Peyer's patch (tissue), 4 donors: ENCODE results near the gene PSD2.

Experiments used
- POLR2A ChIP-seq, 2 donors: fragments of 450-650 bp; IDR thresholded peaks; one replicate each; pipeline ENCODE4 v1.5.1; 2017; ENCODE audit warnings: antibody characterized with exemption in 2 of 2, mild to moderate bottlenecking in 2 of 2, moderate library complexity in 2 of 2
- TF ChIP-seq, protein P1 (sequence below), 6 experiments: fragments of 450-650 bp in 4 of 6; fragments of 200-600 bp in 2 of 6; sonication (generic) in 1 of 6; IDR thresholded peaks; one replicate each; pipeline ENCODE4 v1.5.1; 2017 to 2019; ENCODE audit warnings: antibody characterized with exemption in 6 of 6, mild to moderate bottlenecking in 3 of 6, moderate library complexity in 1 of 6

DNA sequence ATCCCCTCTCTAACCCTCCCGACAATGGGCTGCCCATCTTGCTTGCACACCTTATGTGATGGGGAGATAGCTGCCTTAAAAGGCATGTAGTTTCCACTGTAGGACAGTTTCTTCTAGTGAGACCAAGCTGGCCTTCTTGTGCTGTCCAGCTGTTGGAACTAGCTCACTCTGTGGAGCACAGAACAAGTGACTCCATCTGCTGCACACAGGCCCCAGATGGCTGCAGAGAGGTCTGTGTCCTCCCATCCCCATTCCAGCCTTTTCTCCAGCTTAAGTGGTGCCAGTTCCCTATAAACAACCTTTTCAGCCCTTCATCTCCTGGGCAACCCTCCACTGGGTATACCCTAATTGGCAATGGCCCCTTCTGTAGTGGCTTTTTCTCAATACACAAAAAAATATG, 18.7 kb upstream of the PSD2 start:
- TF ChIP-seq, protein P1, sequence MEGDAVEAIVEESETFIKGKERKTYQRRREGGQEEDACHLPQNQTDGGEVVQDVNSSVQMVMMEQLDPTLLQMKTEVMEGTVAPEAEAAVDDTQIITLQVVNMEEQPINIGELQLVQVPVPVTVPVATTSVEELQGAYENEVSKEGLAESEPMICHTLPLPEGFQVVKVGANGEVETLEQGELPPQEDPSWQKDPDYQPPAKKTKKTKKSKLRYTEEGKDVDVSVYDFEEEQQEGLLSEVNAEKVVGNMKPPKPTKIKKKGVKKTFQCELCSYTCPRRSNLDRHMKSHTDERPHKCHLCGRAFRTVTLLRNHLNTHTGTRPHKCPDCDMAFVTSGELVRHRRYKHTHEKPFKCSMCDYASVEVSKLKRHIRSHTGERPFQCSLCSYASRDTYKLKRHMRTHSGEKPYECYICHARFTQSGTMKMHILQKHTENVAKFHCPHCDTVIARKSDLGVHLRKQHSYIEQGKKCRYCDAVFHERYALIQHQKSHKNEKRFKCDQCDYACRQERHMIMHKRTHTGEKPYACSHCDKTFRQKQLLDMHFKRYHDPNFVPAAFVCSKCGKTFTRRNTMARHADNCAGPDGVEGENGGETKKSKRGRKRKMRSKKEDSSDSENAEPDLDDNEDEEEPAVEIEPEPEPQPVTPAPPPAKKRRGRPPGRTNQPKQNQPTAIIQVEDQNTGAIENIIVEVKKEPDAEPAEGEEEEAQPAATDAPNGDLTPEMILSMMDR (IDR thresholded peaks at IDR 0.05), result no peak
- no peak for TF ChIP-seq POLR2A (IDR thresholded peaks at IDR 0.05)
